ENCODE results near the gene FSTL5. TPM values are rescaled to one million over a fixed set of nuclear protein-coding genes. Genes with fewer than 3 reads are reported as not detected.

The FSTL5 gene
- total and polyA plus RNA-seq, 2 experiments from 2014 or later, result 0.06 to 0.49 TPM

GRCh38 chr4:161517941-161518340 lies 645.9 kb downstream of the FSTL5 start:
- Histone ChIP-seq H4K20me1 (replicated peaks; ENCODE audit: insufficient read depth) (no peaks in the 10 kb centered on the region), H3K4me2 (no peak overlapping the region), H3K4me1 (ENCODE audit: insufficient read depth) (peaks cover 5% of the 10 kb centered on the region; the same call in 1 of the 2 replicates), H3K4me3 (no peak overlapping the region), H3K27ac (ENCODE audit: low read depth) (no peak overlapping the region), H3K9me2 (ENCODE audit: insufficient read depth) (no peaks in the 10 kb centered on the region), H3K36me3 (ENCODE audit: insufficient read depth) (no peaks in the 10 kb centered on the region), H2AFZ (no peak overlapping the region), H3K27me3 (ENCODE audit: insufficient read depth) (no peaks in the 10 kb centered on the region), H3K79me2 (replicated peaks; ENCODE audit: insufficient read depth) (no peaks in the 10 kb centered on the region), H3F3A (replicated peaks; ENCODE audit: low read depth) (no peaks in the 10 kb centered on the region)
- Mint-ChIP-seq H3K4me3 (no peak overlapping the region), H3K4me1 (peaks cover 3% of the 10 kb centered on the region; the same call in 1 of the 3 replicates), H3K27me3 (ENCODE audit: insufficient read depth, low read depth, poor library complexity) (no peaks in the 10 kb centered on the region), H3K27ac (no peak overlapping the region), H3K36me3 (ENCODE audit: low read depth) (no peaks in the 10 kb centered on the region; the same call in 2 of the 3 replicates), H3K9me3 (no peaks in the 10 kb centered on the region)
- ATAC-seq, result no peak
- no peak for DNase-seq (ENCODE audit: low spot score)
- TF ChIP-seq ZNF114 (CRISPR knock-in tag; IDR thresholded peaks at IDR 0.05) (no peak), EZH2phosphoT487 (IDR thresholded peaks at IDR 0.05; ENCODE audit: unreplicated experiment) (no peak), CTCF (conservative IDR thresholded peaks at IDR 0.05; ENCODE audit: low read depth in 2 of 2) (no peak), EZH2 (IDR thresholded peaks at IDR 0.05; ENCODE audit: low read depth, unreplicated experiment) (no peak), JUNB (IDR thresholded peaks at IDR 0.05; ENCODE audit: unreplicated experiment) (no peak), STAT1 (IDR thresholded peaks at IDR 0.05; ENCODE audit: unreplicated experiment) (no peak), POLR2AphosphoS5 (IDR thresholded peaks at IDR 0.05; ENCODE audit: low read depth) (no peak)
- TF ChIP-seq, protein P1, sequence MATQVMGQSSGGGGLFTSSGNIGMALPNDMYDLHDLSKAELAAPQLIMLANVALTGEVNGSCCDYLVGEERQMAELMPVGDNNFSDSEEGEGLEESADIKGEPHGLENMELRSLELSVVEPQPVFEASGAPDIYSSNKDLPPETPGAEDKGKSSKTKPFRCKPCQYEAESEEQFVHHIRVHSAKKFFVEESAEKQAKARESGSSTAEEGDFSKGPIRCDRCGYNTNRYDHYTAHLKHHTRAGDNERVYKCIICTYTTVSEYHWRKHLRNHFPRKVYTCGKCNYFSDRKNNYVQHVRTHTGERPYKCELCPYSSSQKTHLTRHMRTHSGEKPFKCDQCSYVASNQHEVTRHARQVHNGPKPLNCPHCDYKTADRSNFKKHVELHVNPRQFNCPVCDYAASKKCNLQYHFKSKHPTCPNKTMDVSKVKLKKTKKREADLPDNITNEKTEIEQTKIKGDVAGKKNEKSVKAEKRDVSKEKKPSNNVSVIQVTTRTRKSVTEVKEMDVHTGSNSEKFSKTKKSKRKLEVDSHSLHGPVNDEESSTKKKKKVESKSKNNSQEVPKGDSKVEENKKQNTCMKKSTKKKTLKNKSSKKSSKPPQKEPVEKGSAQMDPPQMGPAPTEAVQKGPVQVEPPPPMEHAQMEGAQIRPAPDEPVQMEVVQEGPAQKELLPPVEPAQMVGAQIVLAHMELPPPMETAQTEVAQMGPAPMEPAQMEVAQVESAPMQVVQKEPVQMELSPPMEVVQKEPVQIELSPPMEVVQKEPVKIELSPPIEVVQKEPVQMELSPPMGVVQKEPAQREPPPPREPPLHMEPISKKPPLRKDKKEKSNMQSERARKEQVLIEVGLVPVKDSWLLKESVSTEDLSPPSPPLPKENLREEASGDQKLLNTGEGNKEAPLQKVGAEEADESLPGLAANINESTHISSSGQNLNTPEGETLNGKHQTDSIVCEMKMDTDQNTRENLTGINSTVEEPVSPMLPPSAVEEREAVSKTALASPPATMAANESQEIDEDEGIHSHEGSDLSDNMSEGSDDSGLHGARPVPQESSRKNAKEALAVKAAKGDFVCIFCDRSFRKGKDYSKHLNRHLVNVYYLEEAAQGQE (IDR thresholded peaks at IDR 0.05; ENCODE audit: unreplicated experiment), result no peak

- Mint-ChIP-seq H3K27me3 (ENCODE audit: insufficient read depth, low read depth, poor library complexity) (no peaks in the 10 kb centered on the region), H3K9me3 (no peaks in the 10 kb centered on the region; the same call in 2 of the 3 replicates), H3K4me3 (no peak overlapping the region), H3K27ac (no peak overlapping the region), H3K4me1 (peaks cover 2% of the 10 kb centered on the region; the same call in 1 of the 3 replicates), H3K36me3 (ENCODE audit: low read depth) (no peaks in the 10 kb centered on the region)
- H3K9me2 ChIP-seq (ENCODE audit: insufficient read depth), result no peaks in the 10 kb centered on the region
- TF ChIP-seq JUNB (IDR thresholded peaks at IDR 0.05; ENCODE audit: unreplicated experiment) (no peak), NANOG (IDR thresholded peaks at IDR 0.05; ENCODE audit: borderline replicate concordance) (no peak), ZNF331 (CRISPR knock-in tag; IDR thresholded peaks at IDR 0.05; ENCODE audit: low read depth) (no peak), STAT1 (IDR thresholded peaks at IDR 0.05; ENCODE audit: unreplicated experiment) (no peak)
- H3K4me3 ChIP-seq, result no peak overlapping the region
- no peak for ATAC-seq
- no peaks in the 10 kb centered on the region for H3F3A ChIP-seq (replicated peaks; ENCODE audit: low read depth)
- H3K4me2 ChIP-seq, result no peak overlapping the region
- H3K27me3 ChIP-seq (ENCODE audit: insufficient read depth), result no peaks in the 10 kb centered on the region
- H3K36me3 ChIP-seq (ENCODE audit: insufficient read depth), result no peaks in the 10 kb centered on the region
- no peaks in the 10 kb centered on the region for H3K79me2 ChIP-seq (replicated peaks; ENCODE audit: insufficient read depth)
- H3K4me1 ChIP-seq (ENCODE audit: insufficient read depth), result no peaks in the 10 kb centered on the region
- no peaks in the 10 kb centered on the region for H4K20me1 ChIP-seq (replicated peaks; ENCODE audit: insufficient read depth)
- no peak overlapping the region for H3K27ac ChIP-seq (ENCODE audit: low read depth)
- DNase-seq (ENCODE audit: low spot score), result no peak
- H2AFZ ChIP-seq, result no peak overlapping the region
These were observed 658.7 kb downstream of the FSTL5 start for GRCh38 chr4:161505141-161505540.
